HL-60 (cell line): Measurements from ENCODE around the gene FILIP1L.

Source experiments
- DNase-seq, 2 experiments: peaks; one replicate each; pipeline ENCODE4 v3.0.0-alpha.2; 2010 to 2020; ENCODE audit warnings: low read depth in 1 of 2, low spot score in 1 of 2
- H3K27ac ChIP-seq: fragments of 250-450 bp; sonication (Bioruptor Pico); replicated peaks from 2 replicates; pipeline ENCODE4 v1.5.1; 2020; ENCODE audit warnings: mild to moderate bottlenecking, moderate library complexity
- H3K27me3 ChIP-seq: fragments of 250-450 bp; sonication (Bioruptor Pico); 2 replicates; pipeline ENCODE4 v1.5.1; 2021; ENCODE audit warnings: mild to moderate bottlenecking, moderate library complexity; ENCODE audit not compliant: insufficient read depth, poor library complexity, severe bottlenecking
- H3K4me3 ChIP-seq: replicated peaks from 2 replicates; pipeline ENCODE4 v1.5.1; 2011; ENCODE audit warnings: mild to moderate bottlenecking, control low read depth, low read length; ENCODE audit not compliant: insufficient read depth
- CTCF ChIP-seq: IDR thresholded peaks from one replicate; pipeline ENCODE4 v1.5.1; 2011; ENCODE audit warnings: low read length, control low read depth, inconsistent platforms; ENCODE audit not compliant: insufficient read depth
- GABPA ChIP-seq: IDR thresholded peaks from 2 replicates; pipeline ENCODE4 v1.6.1; 2012; ENCODE audit warnings: low read depth
- POLR2AphosphoS5 ChIP-seq: IDR thresholded peaks from 2 replicates; pipeline ENCODE4 v1.6.1; 2012; ENCODE audit warnings: low read depth
- REST ChIP-seq: IDR thresholded peaks from 2 replicates; pipeline ENCODE4 v1.6.1; 2012; ENCODE audit warnings: low read depth; ENCODE audit not compliant: insufficient replicate concordance
- SPI1 ChIP-seq: IDR thresholded peaks from 2 replicates; pipeline ENCODE4 v1.6.1; 2012; ENCODE audit warnings: low read depth, mild to moderate bottlenecking, borderline replicate concordance

The FILIP1L gene

GRCh38 chr3:99948467-99949089 is 165.7 kb downstream of the FILIP1L start:
- Histone ChIP-seq H3K27me3 (no peaks in the 10 kb centered on the region), H3K27ac (no peak overlapping the region), H3K4me3 (no peak overlapping the region)
- TF ChIP-seq CTCF (no peak), REST (no peak), SPI1 (no peak), POLR2AphosphoS5 (no peak), GABPA (no peak)
- no peak for DNase-seq

- Histone ChIP-seq H3K4me3 (no peak overlapping the region), H3K27ac (no peak overlapping the region), H3K27me3 (no peaks in the 10 kb centered on the region)
- no peak for DNase-seq
- TF ChIP-seq SPI1 (no peak), GABPA (no peak), POLR2AphosphoS5 (no peak), CTCF (no peak), REST (no peak)
Observed at GRCh38 chr3:99947356-99947755, 166.9 kb downstream of the FILIP1L start.

- no peaks in the 10 kb centered on the region for H3K27me3 ChIP-seq
- no peak overlapping the region for H3K4me3 ChIP-seq
- DNase-seq = no peak
- H3K27ac ChIP-seq = no peak overlapping the region
- TF ChIP-seq CTCF (no peak), GABPA (no peak), REST (no peak), SPI1 (no peak), POLR2AphosphoS5 (no peak)
Observed at GRCh38 chr3:99945328-99945995, 168.8 kb downstream of the FILIP1L start.
